Mucosa of stomach (tissue), 1 donor: ENCODE results near the gene CCDC195.

Experiments
- H3K27me3 ChIP-seq: one replicate; pipeline ENCODE4 v1.7.0; 2013; ENCODE audit warnings: mild to moderate bottlenecking, low read length; ENCODE audit not compliant: control insufficient read depth, insufficient read depth
- H3K36me3 ChIP-seq: one replicate; pipeline ENCODE4 v1.7.0; 2013; ENCODE audit warnings: low read length; ENCODE audit not compliant: control insufficient read depth, insufficient read depth
- H3K4me1 ChIP-seq: one replicate; pipeline ENCODE4 v1.7.0; 2013; ENCODE audit warnings: mild to moderate bottlenecking, low read length; ENCODE audit not compliant: control insufficient read depth, insufficient read depth
- H3K4me3 ChIP-seq: one replicate; pipeline ENCODE4 v1.7.0; 2013; ENCODE audit warnings: low read length
- H3K9ac ChIP-seq: one replicate; pipeline ENCODE4 v1.7.0; 2013; ENCODE audit warnings: mild to moderate bottlenecking, low read length, moderate library complexity
- H3K9me3 ChIP-seq: one replicate; pipeline ENCODE4 v1.7.0; 2013; ENCODE audit warnings: mild to moderate bottlenecking, low read length, moderate library complexity; ENCODE audit not compliant: control insufficient read depth
- donor health status: Pancreatic carcinoma.

The CCDC195 gene

GRCh38 chr2:224658780-224659405 lies 57.3 kb downstream of the CCDC195 start:
- no peaks in the 10 kb centered on the region for H3K36me3 ChIP-seq
- H3K4me1 ChIP-seq: no peaks in the 10 kb centered on the region
- no peaks in the 10 kb centered on the region for H3K9me3 ChIP-seq
- no peak overlapping the region for H3K9ac ChIP-seq
- no peaks in the 10 kb centered on the region for H3K27me3 ChIP-seq
- H3K4me3 ChIP-seq: no peak overlapping the region

GRCh38 chr2:224657349-224657748 lies 58.8 kb downstream of the CCDC195 start:
- Histone ChIP-seq H3K9me3 (no peaks in the 10 kb centered on the region), H3K4me1 (no peaks in the 10 kb centered on the region), H3K9ac (no peak overlapping the region), H3K4me3 (no peak overlapping the region), H3K36me3 (no peaks in the 10 kb centered on the region), H3K27me3 (no peaks in the 10 kb centered on the region)

DNA sequence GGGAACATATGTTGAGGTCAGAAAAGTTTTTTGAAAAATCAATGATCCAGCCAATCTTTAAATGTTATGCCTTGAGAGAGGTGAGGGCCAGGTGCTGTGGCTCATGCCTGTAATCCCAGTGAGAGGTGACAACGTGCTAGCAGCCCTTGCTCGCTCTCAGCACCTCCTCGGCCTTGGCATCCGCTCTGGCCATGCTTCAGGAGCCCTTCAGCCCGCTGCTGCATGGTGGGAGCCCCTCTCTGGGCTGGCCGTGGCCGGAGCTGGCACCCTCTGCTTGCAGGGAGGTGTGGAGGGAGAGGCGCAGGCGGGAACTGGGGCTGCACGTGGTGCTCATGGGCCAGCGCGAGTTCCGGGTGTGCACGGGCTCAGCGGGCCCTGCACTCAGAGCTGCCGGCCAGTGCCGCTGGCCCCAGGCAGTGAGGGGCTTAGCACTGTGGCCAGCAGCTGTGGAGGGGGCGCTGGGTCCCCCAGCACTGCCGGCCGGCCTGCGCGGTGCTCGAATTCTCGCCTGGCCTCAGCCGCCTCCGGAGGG lies 61.1 kb downstream of the CCDC195 start:
- Histone ChIP-seq H3K9me3 (no peaks in the 10 kb centered on the region), H3K9ac (no peak overlapping the region), H3K4me3 (no peak overlapping the region), H3K27me3 (no peaks in the 10 kb centered on the region), H3K4me1 (no peaks in the 10 kb centered on the region), H3K36me3 (no peaks in the 10 kb centered on the region)
